CD4-positive, CD25-positive, alpha-beta regulatory T cell (primary cell): ENCODE measurements around the gene CTSC. TPM values are rescaled to one million over a fixed set of nuclear protein-coding genes. Genes with fewer than 3 reads are reported as not detected.

Experiments
- ATAC-seq, 2 donors: fragments of 150-1000 bp; cut with Tn5 transposase; one replicate each; pipeline ENCODE4 v1.10.0; 2021; ENCODE audit warnings: low read depth in 2 of 2, moderate number of reproducible peaks in 2 of 2, moderate library complexity in 1 of 2
- DNase-seq, 3 donors: peaks; one replicate each; pipeline versions ENCODE4 v3.0.0 to v3.0.0-alpha.2; 2012 to 2022; ENCODE audit warnings: mixed read lengths in 1 of 3
- H3K27ac ChIP-seq: one replicate; pipeline ENCODE4 v1.7.0; 2013; ENCODE audit warnings: mild to moderate bottlenecking, low read length; ENCODE audit not compliant: insufficient read depth, poor library complexity, severe bottlenecking
- H3K27me3 ChIP-seq: one replicate; pipeline ENCODE4 v1.7.0; 2013; ENCODE audit warnings: low read length; ENCODE audit not compliant: control insufficient read depth, insufficient read depth
- H3K36me3 ChIP-seq: one replicate; pipeline ENCODE4 v1.7.0; 2013; ENCODE audit warnings: mild to moderate bottlenecking, low read length, moderate library complexity; ENCODE audit not compliant: control insufficient read depth, insufficient read depth
- H3K4me1 ChIP-seq: 2 replicates; pipeline ENCODE4 v1.7.0; 2013; ENCODE audit warnings: mild to moderate bottlenecking, low read length; ENCODE audit not compliant: insufficient read depth, control insufficient read depth, poor library complexity, severe bottlenecking
- H3K4me3 ChIP-seq: one replicate; pipeline ENCODE4 v1.7.0; 2013; ENCODE audit warnings: low read depth, mild to moderate bottlenecking, low read length, moderate library complexity
- H3K9me3 ChIP-seq, 2 experiments: 1 replicate in 1 of 2; 2 replicates in 1 of 2; pipeline ENCODE4 v1.7.0; 2013; ENCODE audit warnings: low read length in 2 of 2, mild to moderate bottlenecking in 1 of 2, moderate library complexity in 1 of 2; ENCODE audit not compliant: control insufficient read depth in 2 of 2
- H3K27ac Mint-ChIP-seq, 3 donors: one replicate each; pipeline ENCODE4 v1.8.0; 2020 to 2022; ENCODE audit warnings: mild to moderate bottlenecking in 3 of 3, mixed read lengths in 3 of 3, moderate library complexity in 2 of 3
- H3K27me3 Mint-ChIP-seq: one replicate; pipeline ENCODE4 v1.8.0; 2022; ENCODE audit warnings: mild to moderate bottlenecking, mixed read lengths
- H3K36me3 Mint-ChIP-seq: one replicate; pipeline ENCODE4 v1.8.0; 2020; ENCODE audit warnings: mixed read lengths
- H3K4me1 Mint-ChIP-seq, 4 donors: one replicate each; pipeline ENCODE4 v1.8.0; 2020 to 2022; ENCODE audit warnings: mixed read lengths in 4 of 4, mild to moderate bottlenecking in 1 of 4
- H3K4me3 Mint-ChIP-seq, 4 donors: one replicate each; pipeline ENCODE4 v1.8.0; 2020 to 2022; ENCODE audit warnings: mild to moderate bottlenecking in 4 of 4, mixed read lengths in 4 of 4, moderate library complexity in 3 of 4
- H3K9me3 Mint-ChIP-seq, 7 donors: one replicate each; pipeline ENCODE4 v1.8.0; 2020 to 2022; ENCODE audit warnings: mixed read lengths in 7 of 7, mild to moderate bottlenecking in 3 of 7, moderate library complexity in 2 of 7
- polyA plus RNA-seq, 4 donors: library from polyadenylated mRNA; unstranded; fragments of 300-500 nt; fragmentation: Illumina TruSeq; gene quantifications; one replicate each; pipeline ENCODE4 v1.2.3, GENCODE V29; 2021
- total RNA-seq: library from RNA; stranded (reverse); gene quantifications from one replicate; pipeline ENCODE4 v1.2.3, GENCODE V29; 2022

The CTSC gene
- total and polyA plus RNA-seq, 5 donors from 2014 or later: 88.8 to 306 (median 206) TPM

GRCh38 chr11:88337987-88338668 is 592 bp upstream of the CTSC start:
- Histone ChIP-seq H3K36me3 (peaks cover 6% of the 10 kb centered on the region), H3K27ac (peak overlapping the region; percentile 81), H3K9me3 (no peaks in the 10 kb centered on the region), H3K27me3 (no peaks in the 10 kb centered on the region), H3K4me1 (peaks cover 37% of the 10 kb centered on the region), H3K4me3 (peak overlapping the region; percentile 92)
- H3K4me1 Mint-ChIP-seq: peaks cover 31 to 61% (median 38%) of the 10 kb centered on the region in 4 donors
- no peaks in the 10 kb centered on the region for H3K27me3 Mint-ChIP-seq
- H3K36me3 Mint-ChIP-seq: peaks cover 13% of the 10 kb centered on the region
- peaks cover 0 to 2% (median 0%) of the 10 kb centered on the region in 7 donors for H3K9me3 Mint-ChIP-seq
- peak overlapping the region; percentile 98 to 100 (median 99) for H3K4me3 Mint-ChIP-seq
- DNase-seq: peak; percentile 32 to 80 (median 35)
- peak; percentile 4 to 12 for ATAC-seq
- peak overlapping the region; percentile 96 to 99 (median 97) for H3K27ac Mint-ChIP-seq

GRCh38 chr11:88335284-88335683 is 2.3 kb downstream of the CTSC start:
- peaks cover 54% of the 10 kb centered on the region for H3K4me1 ChIP-seq
- no peaks in the 10 kb centered on the region for H3K27me3 ChIP-seq
- H3K36me3 Mint-ChIP-seq: peaks cover 36% of the 10 kb centered on the region
- H3K9me3 ChIP-seq: no peaks in the 10 kb centered on the region
- H3K4me1 Mint-ChIP-seq: peaks cover 36 to 83% (median 54%) of the 10 kb centered on the region in 4 donors
- peak overlapping the region; percentile 26 to 97 (median 87) for H3K27ac Mint-ChIP-seq
- peaks cover 25% of the 10 kb centered on the region for H3K36me3 ChIP-seq
- H3K4me3 ChIP-seq: peak overlapping the region; percentile 88
- DNase-seq: no peak
- peaks cover 0 to 2% (median 0%) of the 10 kb centered on the region in 7 donors for H3K9me3 Mint-ChIP-seq
- no peaks in the 10 kb centered on the region for H3K27me3 Mint-ChIP-seq
- no peak overlapping the region for H3K27ac ChIP-seq
- ATAC-seq: no peak
- peak overlapping the region; percentile 98 to 100 (median 99) for H3K4me3 Mint-ChIP-seq

DNA sequence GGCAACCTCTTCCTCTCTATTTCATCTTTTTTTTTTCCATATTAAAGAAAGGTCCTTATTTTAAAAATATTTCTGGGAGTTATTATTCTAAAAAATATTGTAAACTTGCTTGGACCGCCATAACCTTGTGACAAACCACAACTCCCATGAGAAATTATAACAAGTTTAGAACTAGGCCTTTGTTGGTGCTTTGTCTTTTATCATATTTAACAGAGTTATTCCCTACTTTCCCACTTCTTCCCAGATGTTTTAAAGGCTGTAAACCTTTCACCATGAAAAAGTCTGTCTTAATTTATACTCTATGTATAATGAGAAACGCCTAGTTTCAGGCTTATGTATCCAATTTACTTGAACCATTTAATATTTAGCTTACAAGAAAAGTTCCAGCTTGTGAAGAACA is 3.7 kb downstream of the CTSC start:
- Mint-ChIP-seq H3K27me3 (no peaks in the 10 kb centered on the region), H3K27ac (peak overlapping the region in 1 of 3 donors; percentile 64), H3K4me3 (peak overlapping the region; percentile 32 to 99 (median 58)), H3K9me3 (peaks cover 0 to 2% (median 0%) of the 10 kb centered on the region in 7 donors), H3K36me3 (peaks cover 47% of the 10 kb centered on the region), H3K4me1 (peaks cover 33 to 83% (median 59%) of the 10 kb centered on the region in 4 donors)
- peaks cover 31% of the 10 kb centered on the region for H3K36me3 ChIP-seq
- no peaks in the 10 kb centered on the region for H3K9me3 ChIP-seq
- no peak for ATAC-seq
- no peak overlapping the region for H3K27ac ChIP-seq
- peak overlapping the region; percentile 88 for H3K4me3 ChIP-seq
- H3K27me3 ChIP-seq: no peaks in the 10 kb centered on the region
- no peak for DNase-seq
- peaks cover 58% of the 10 kb centered on the region for H3K4me1 ChIP-seq

GRCh38 chr11:88332851-88333250 is 4.7 kb downstream of the CTSC start:
- no peaks in the 10 kb centered on the region for H3K27me3 ChIP-seq
- no peaks in the 10 kb centered on the region for H3K9me3 ChIP-seq
- peaks cover 34% of the 10 kb centered on the region for H3K36me3 ChIP-seq
- peaks cover 31 to 85% (median 60%) of the 10 kb centered on the region in 4 donors for H3K4me1 Mint-ChIP-seq
- peak overlapping the region; percentile 57 for H3K4me3 ChIP-seq
- ATAC-seq (no peak), DNase-seq (no peak)
- H3K9me3 Mint-ChIP-seq: peaks cover 0 to 2% (median 0%) of the 10 kb centered on the region in 7 donors
- peak overlapping the region in 2 of 4 donors; percentile 42 to 64 for H3K4me3 Mint-ChIP-seq
- H3K27me3 Mint-ChIP-seq: no peaks in the 10 kb centered on the region
- peaks cover 55% of the 10 kb centered on the region for H3K36me3 Mint-ChIP-seq
- peaks cover 58% of the 10 kb centered on the region for H3K4me1 ChIP-seq
- peak overlapping the region in 1 of 3 donors; percentile 9 for H3K27ac Mint-ChIP-seq
- H3K27ac ChIP-seq: no peak overlapping the region

DNA sequence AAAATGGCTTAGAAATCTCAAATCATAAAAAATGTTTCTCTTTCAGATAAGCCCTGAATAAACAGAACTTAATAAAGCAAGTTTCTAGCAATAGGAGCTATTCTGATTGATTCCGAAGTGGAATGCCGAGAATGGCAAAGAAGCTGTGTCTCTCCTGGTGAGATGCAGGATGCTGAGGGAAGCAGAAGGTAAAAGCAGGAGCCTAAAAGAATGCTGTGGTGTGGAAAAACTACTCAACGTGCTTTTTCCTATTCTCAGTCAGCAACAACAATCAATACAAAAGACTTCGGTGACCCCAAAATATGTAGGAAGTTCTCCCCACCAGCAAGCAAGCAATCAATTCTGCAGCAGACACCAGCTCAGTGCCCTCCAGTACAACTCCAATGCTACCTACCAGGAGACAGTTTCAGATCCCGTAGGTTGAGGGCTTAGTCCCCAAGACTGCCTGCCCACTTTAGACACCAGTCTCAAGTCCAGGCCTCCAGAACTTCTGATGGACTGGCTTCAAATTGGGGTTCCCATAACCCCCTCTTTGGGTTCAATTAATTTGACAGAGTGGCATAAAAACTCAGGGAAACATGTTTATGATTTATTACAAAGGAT is 6.6 kb downstream of the CTSC start:
- peak overlapping the region in 2 of 3 donors; percentile 50 to 74 for H3K27ac Mint-ChIP-seq
- no peaks in the 10 kb centered on the region for H3K27me3 ChIP-seq

DNA sequence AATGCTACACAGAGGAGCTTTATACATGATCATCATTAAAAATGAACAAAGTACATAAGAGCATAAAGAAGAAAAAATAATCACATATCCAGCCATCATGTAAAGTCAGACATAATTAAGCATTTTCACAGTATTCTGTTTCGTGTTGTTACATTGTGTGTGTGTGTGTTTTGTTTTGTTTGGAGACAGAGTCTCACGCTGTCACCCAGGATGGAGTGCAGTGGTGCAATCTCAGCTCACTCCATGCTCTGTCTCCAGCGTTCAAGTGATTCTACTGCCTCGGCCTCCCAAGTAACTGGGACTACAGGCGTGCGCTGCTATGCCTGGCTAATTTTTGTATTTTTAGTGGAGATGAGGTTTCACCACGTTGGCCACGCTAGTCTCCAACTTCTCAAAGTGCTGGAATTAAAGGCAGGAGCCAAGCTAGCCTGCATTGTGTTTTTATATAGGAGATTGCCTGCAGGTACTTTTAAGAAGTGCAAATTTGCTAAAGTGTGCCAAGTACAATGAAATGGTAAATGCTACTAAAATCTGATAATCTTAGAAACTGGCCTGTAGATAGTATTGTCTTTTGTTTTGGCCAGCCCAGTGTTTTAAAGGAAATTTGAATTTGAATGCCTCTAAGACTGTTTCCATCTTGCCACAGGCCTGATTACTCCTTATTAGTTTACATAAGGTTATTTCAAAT is 7.8 kb downstream of the CTSC start:
- H3K9me3 ChIP-seq: no peaks in the 10 kb centered on the region
- no peak overlapping the region for H3K4me3 ChIP-seq
- DNase-seq (no peak), ATAC-seq (no peak)
- H3K4me1 ChIP-seq: peaks cover 75% of the 10 kb centered on the region
- peak overlapping the region; percentile 42 to 86 (median 63) for H3K4me3 Mint-ChIP-seq
- no peak overlapping the region for H3K27ac ChIP-seq
- peak overlapping the region in 2 of 3 donors; percentile 44 to 81 for H3K27ac Mint-ChIP-seq
- H3K9me3 Mint-ChIP-seq: no peaks in the 10 kb centered on the region
- H3K36me3 Mint-ChIP-seq: peaks cover 58% of the 10 kb centered on the region
- peaks cover 46 to 91% (median 80%) of the 10 kb centered on the region in 4 donors for H3K4me1 Mint-ChIP-seq
- peaks cover 40% of the 10 kb centered on the region for H3K36me3 ChIP-seq
- H3K27me3 ChIP-seq: no peaks in the 10 kb centered on the region
- no peaks in the 10 kb centered on the region for H3K27me3 Mint-ChIP-seq

More for the DNA sequence above, 6.6 kb downstream of the CTSC start:
- H3K36me3 ChIP-seq: peaks cover 37% of the 10 kb centered on the region
- no peak for DNase-seq
- H3K9me3 ChIP-seq: no peaks in the 10 kb centered on the region
- peaks cover 75% of the 10 kb centered on the region for H3K4me1 ChIP-seq
- Mint-ChIP-seq H3K9me3 (no peaks in the 10 kb centered on the region), H3K27me3 (no peaks in the 10 kb centered on the region), H3K4me3 (peak overlapping the region in 2 of 4 donors; percentile 7 to 65), H3K4me1 (peaks cover 42 to 91% (median 74%) of the 10 kb centered on the region in 4 donors), H3K36me3 (peaks cover 61% of the 10 kb centered on the region)
- peak overlapping the region; percentile 16 for H3K4me3 ChIP-seq
- no peak overlapping the region for H3K27ac ChIP-seq
- no peak for ATAC-seq

DNA sequence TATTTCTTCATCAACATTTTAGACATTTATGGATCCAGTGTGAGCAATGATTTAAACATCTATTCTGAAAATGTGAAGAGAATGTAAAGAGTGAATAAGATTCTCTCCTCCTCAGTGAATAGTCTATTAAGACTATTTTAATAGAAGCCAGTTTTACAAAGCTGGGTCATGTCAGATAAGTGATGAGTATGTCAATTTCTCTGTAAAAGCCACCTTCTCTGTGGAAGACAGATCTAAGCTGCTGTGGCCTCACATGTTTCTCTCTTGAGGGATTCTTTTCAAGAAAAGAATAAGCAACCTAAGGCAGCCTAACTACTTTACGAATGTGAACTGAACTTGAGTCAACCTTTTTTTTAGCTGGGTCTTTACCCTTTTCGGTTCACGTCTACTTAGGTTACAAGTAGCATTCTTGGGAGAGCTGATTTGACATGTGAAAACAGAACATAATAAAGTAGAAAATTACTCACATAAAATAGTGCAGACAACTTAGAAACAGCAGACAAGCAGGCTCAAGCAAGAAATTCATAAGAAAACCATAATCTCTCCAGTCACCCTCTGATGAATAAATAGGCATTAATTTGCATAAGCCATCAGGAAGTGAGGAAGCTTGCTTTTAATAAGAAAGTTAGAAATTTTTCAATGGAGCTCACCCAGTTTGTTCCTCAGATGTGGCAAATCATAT is 9.9 kb downstream of the CTSC start:
- peaks cover 52 to 96% (median 87%) of the 10 kb centered on the region in 4 donors for H3K4me1 Mint-ChIP-seq
- Histone ChIP-seq H3K4me3 (peak overlapping the region; percentile 55), H3K27me3 (no peaks in the 10 kb centered on the region), H3K4me1 (peaks cover 65% of the 10 kb centered on the region), H3K9me3 (no peaks in the 10 kb centered on the region), H3K36me3 (peaks cover 36% of the 10 kb centered on the region), H3K27ac (peak overlapping the region; percentile 6)
- peak overlapping the region in 1 of 3 donors; percentile 81 for H3K27ac Mint-ChIP-seq
- H3K4me3 Mint-ChIP-seq: peak overlapping the region in 3 of 4 donors; percentile 23 to 77 (median 38)
- no peak for DNase-seq
- ATAC-seq: no peak
- no peaks in the 10 kb centered on the region for H3K27me3 Mint-ChIP-seq
- peaks cover 62% of the 10 kb centered on the region for H3K36me3 Mint-ChIP-seq
- H3K9me3 Mint-ChIP-seq: no peaks in the 10 kb centered on the region
